Prostate gland (tissue), 2 donors: ENCODE data around the gene TSPAN18.

Experiments used
- POLR2A ChIP-seq: fragments of 450-650 bp; IDR thresholded peaks from one replicate; pipeline ENCODE4 v1.6.1; 2016; ENCODE audit warnings: antibody characterized with exemption, mild to moderate bottlenecking
- TF ChIP-seq, protein P1 (sequence below), 4 experiments: fragments of 200-600 bp in 2 of 4; fragments of 450-650 bp in 2 of 4; sonication (generic) in 2 of 4; IDR thresholded peaks; 1 replicate in 3 of 4; 2 replicates in 1 of 4; pipeline ENCODE4 v1.5.1; 2016 to 2019; ENCODE audit warnings: antibody characterized with exemption in 4 of 4, mild to moderate bottlenecking in 2 of 4, moderate library complexity in 2 of 4

DNA sequence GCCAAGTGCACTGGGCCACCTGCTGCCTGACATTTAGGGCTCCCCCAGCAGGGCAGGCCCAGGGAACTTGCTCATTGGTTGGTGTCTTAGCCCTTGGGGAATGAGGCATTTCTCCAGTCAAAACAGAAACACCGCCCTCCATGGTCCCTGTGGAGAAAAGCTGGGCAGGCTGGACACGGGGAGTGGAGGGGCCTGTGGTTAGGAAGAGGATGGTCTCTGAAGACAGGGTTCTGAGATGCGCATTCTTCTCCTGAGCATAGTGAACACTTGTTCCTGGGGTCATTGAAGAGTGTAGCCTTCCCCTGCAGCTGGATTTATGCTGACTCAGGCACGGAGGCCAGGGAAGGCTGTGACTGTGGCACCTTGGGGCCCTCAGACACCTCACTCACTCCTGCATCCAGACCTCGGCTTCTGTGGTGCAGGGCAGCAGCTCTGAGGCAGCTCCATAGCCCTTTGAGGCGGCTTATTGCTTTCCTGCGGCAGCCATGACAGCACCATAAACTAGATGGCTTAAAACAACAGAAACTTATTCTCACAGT is 8.2 kb downstream of the TSPAN18 start:
- TF ChIP-seq POLR2A: no peak
- TF ChIP-seq, protein P1, sequence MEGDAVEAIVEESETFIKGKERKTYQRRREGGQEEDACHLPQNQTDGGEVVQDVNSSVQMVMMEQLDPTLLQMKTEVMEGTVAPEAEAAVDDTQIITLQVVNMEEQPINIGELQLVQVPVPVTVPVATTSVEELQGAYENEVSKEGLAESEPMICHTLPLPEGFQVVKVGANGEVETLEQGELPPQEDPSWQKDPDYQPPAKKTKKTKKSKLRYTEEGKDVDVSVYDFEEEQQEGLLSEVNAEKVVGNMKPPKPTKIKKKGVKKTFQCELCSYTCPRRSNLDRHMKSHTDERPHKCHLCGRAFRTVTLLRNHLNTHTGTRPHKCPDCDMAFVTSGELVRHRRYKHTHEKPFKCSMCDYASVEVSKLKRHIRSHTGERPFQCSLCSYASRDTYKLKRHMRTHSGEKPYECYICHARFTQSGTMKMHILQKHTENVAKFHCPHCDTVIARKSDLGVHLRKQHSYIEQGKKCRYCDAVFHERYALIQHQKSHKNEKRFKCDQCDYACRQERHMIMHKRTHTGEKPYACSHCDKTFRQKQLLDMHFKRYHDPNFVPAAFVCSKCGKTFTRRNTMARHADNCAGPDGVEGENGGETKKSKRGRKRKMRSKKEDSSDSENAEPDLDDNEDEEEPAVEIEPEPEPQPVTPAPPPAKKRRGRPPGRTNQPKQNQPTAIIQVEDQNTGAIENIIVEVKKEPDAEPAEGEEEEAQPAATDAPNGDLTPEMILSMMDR (IDR thresholded peaks at IDR 0.05): no peak
